Spleen (tissue), 11 donors: ENCODE results near the gene TNPO1. TPM values are rescaled to one million over a fixed set of nuclear protein-coding genes. Genes with fewer than 3 reads are reported as not detected.
"Not testable (repeated sequence)": the region's sequence is repeated elsewhere in the genome, so short reads cannot be mapped to it uniquely, and the experiment has no call there.

Experiments
- DNase-seq: peaks from one replicate; pipeline ENCODE4 v3.0.0-alpha.2; 2020
- H3K27ac ChIP-seq, 8 donors: fragments of 200-600 bp; sonication (generic) in 7 of 8; 1 replicate in 4 of 8; 2 replicates in 4 of 8; pipeline versions ENCODE4 v1.5.0 to v1.8.0; 2016 to 2021; ENCODE audit warnings: inconsistent platforms in 4 of 8, mild to moderate bottlenecking in 4 of 8, moderate library complexity in 1 of 8
- H3K27me3 ChIP-seq, 7 donors: fragments of 200-600 bp; sonication (generic) in 6 of 7; replicated peaks in 1 of 7; 1 replicate in 4 of 7; 2 replicates in 3 of 7; pipeline versions ENCODE4 v1.5.0 to v1.8.0; 2016 to 2021; ENCODE audit warnings: inconsistent platforms in 3 of 7, mild to moderate bottlenecking in 1 of 7
- H3K36me3 ChIP-seq, 6 donors: fragments of 200-600 bp; sonication (generic) in 5 of 6; 1 replicate in 4 of 6; 2 replicates in 2 of 6; pipeline versions ENCODE4 v1.5.0 to v1.8.0; 2016 to 2021; ENCODE audit warnings: inconsistent platforms in 2 of 6
- H3K4me1 ChIP-seq, 6 donors: fragments of 200-600 bp; sonication (generic) in 5 of 6; 1 replicate in 3 of 6; 2 replicates in 3 of 6; pipeline versions ENCODE4 v1.5.0 to v1.8.0; 2016 to 2021; ENCODE audit warnings: inconsistent platforms in 3 of 6
- H3K4me3 ChIP-seq, 8 donors: fragments of 200-600 bp; sonication (generic) in 7 of 8; 1 replicate in 4 of 8; 2 replicates in 4 of 8; pipeline versions ENCODE4 v1.5.0 to v1.8.0; 2016 to 2021; ENCODE audit warnings: inconsistent platforms in 4 of 8, mild to moderate bottlenecking in 4 of 8, moderate library complexity in 2 of 8
- H3K9me3 ChIP-seq, 8 donors: fragments of 200-600 bp; sonication (generic) in 7 of 8; 1 replicate in 4 of 8; 2 replicates in 4 of 8; pipeline versions ENCODE4 v1.5.0 to v1.8.0; 2016 to 2021; ENCODE audit warnings: inconsistent platforms in 4 of 8
- CTCF ChIP-seq, 11 experiments: fragments of 200-600 bp in 7 of 11; fragments of 450-650 bp in 4 of 11; sonication (generic) in 4 of 11; IDR thresholded peaks in 8 of 11; conservative IDR thresholded peaks in 3 of 11; 1 replicate in 7 of 11; 2 replicates in 4 of 11; pipeline versions ENCODE4 v1.4.0 to v1.8.0; 2016 to 2021; ENCODE audit warnings: antibody characterized with exemption in 11 of 11, inconsistent platforms in 4 of 11, mild to moderate bottlenecking in 1 of 11
- POLR2A ChIP-seq, 3 donors: fragments of 450-650 bp; IDR thresholded peaks; one replicate each; pipeline ENCODE4 v1.5.1; 2017; ENCODE audit warnings: antibody characterized with exemption in 3 of 3, mild to moderate bottlenecking in 1 of 3
- POLR2AphosphoS5 ChIP-seq, 3 donors: sonication (generic); formaldehyde crosslinking; IDR thresholded peaks; one replicate each; pipeline ENCODE4 v1.5.1; 2017; ENCODE audit warnings: antibody characterized with exemption in 3 of 3
- WGBS, 5 donors: extraction: QIAGEN DNeasy Blood & Tissue Kit in 3 of 5; methylation state at CpG; one replicate each; pipeline versions ENCODE4 v1.1.5 to v1.1.7; 2013 to 2018; 5-methylcytosine and 5-hydroxymethylcytosine counted together
- intact Hi-C: fragments of 100-400 bp; cut with DNase I; formaldehyde crosslinking; loops from one replicate; pipeline ENCODE4 v1.15.0; 2023; ENCODE audit warnings: low total_unique reads
- polyA plus RNA-seq, 3 donors: library from polyadenylated mRNA; stranded (reverse); fragments of 200-250 nt; gene quantifications; one replicate each; pipeline ENCODE4 v1.2.1, GENCODE V29; 2013
- total RNA-seq, 7 donors: library from RNA; depleted of rRNA in 3 of 7; stranded (reverse); fragments of >200 nt in 3 of 7; fragmentation: NEBNext Ultra II Directional in 4 of 7; extraction: Animal tissue kit (Norgen Biotek cat#: 25700) in 4 of 7; gene quantifications; one replicate each; pipeline versions ENCODE4 v1.1.0 to v1.2.1, GENCODE V29; 2016 to 2021
- donor health status: healthy with polysubstance abuse.
- donor health status: DM: no; HTN: no; CAD: no; lungs with moderate emphysema.
- donor health status: DM: no; HTN: no; CAD: no.
- donor health status: Bipolar disorder and iron deficiency.
- donor health status: healthy.
- donor health status: DM: no; HTN: no; CAD: no.
- donor health status: DM: yes; HTN: yes; CAD: no.

The TNPO1 gene
- total and polyA plus RNA-seq, 10 donors, result 5.7 to 192 (median 85.7) TPM

- Histone ChIP-seq H3K27me3 (no peaks in the 10 kb centered on the region), H3K4me1 (peaks cover 0 to 14% (median 0%) of the 10 kb centered on the region in 6 donors), H3K27ac (no peak overlapping the region), H3K36me3 (no peaks in the 10 kb centered on the region), H3K9me3 (peaks cover 0 to 12% (median 0%) of the 10 kb centered on the region in 8 donors), H3K4me3 (no peak overlapping the region)
- intact Hi-C loops, result no loop called here
- peak; percentile 71 for DNase-seq
- WGBS, 5 donors, result 90 to 98% (median 93%) methylated on average over 25 to 33 of the region's 33 CpGs
- TF ChIP-seq CTCF (IDR thresholded peaks at IDR 0.05 in 8 of 11, conservative IDR thresholded peaks at IDR 0.05 in 3 of 11), result no peak
- peak in 1 of 3 donors; percentile 20 for TF ChIP-seq POLR2AphosphoS5 (IDR thresholded peaks at IDR 0.05)
These were observed 109.0 kb downstream of the TNPO1 start for GRCh38 chr5:72925336-72926010.

- H3K36me3 ChIP-seq, DNase-seq, H3K27me3 ChIP-seq, H3K27ac ChIP-seq, H3K9me3 ChIP-seq, H3K4me3 ChIP-seq, H3K4me1 ChIP-seq, intact Hi-C loops: not testable (repeated sequence)
- 91 to 98% (median 93%) methylated on average over 2 of the region's 2 CpGs for WGBS, 5 donors
These were observed 116.2 kb downstream of the TNPO1 start for GRCh38 chr5:72932686-72933085.

GRCh38 chr5:72934953-72935725 lies 118.7 kb downstream of the TNPO1 start:
- intact Hi-C loops, DNase-seq, H3K27me3 ChIP-seq, H3K27ac ChIP-seq, H3K9me3 ChIP-seq, H3K4me3 ChIP-seq, H3K36me3 ChIP-seq: not testable (repeated sequence)
- peaks cover 0 to 28% (median 7%) of the 10 kb centered on the region in 6 donors for H3K4me1 ChIP-seq
- 93 to 98% (median 95%) methylated on average over 9 to 32 of the region's 32 CpGs for WGBS, 5 donors

GRCh38 chr5:72936893-72937292 lies 120.4 kb downstream of the TNPO1 start:
- Histone ChIP-seq H3K36me3 (no peaks in the 10 kb centered on the region), H3K9me3 (peaks cover 0 to 6% (median 0%) of the 10 kb centered on the region in 8 donors), H3K27me3 (no peaks in the 10 kb centered on the region), H3K27ac (peak overlapping the region in 1 of 8 donors; percentile 70), H3K4me3 (no peak overlapping the region), H3K4me1 (peaks cover 0 to 32% (median 7%) of the 10 kb centered on the region in 6 donors)
- 89 to 97% (median 93%) methylated on average over 4 of the region's 4 CpGs for WGBS, 5 donors
- DNase-seq, result no peak
- intact Hi-C loops, result no loop called here
- TF ChIP-seq POLR2AphosphoS5 (IDR thresholded peaks at IDR 0.05) (no peak), CTCF (IDR thresholded peaks at IDR 0.05 in 8 of 11, conservative IDR thresholded peaks at IDR 0.05 in 3 of 11) (no peak), POLR2A (IDR thresholded peaks at IDR 0.05) (no peak)

- intact Hi-C loops, result no loop called here
- no peak for DNase-seq
- TF ChIP-seq POLR2AphosphoS5 (IDR thresholded peaks at IDR 0.05), result no peak
- TF ChIP-seq POLR2A (IDR thresholded peaks at IDR 0.05), result no peak
- TF ChIP-seq CTCF (IDR thresholded peaks at IDR 0.05 in 8 of 11, conservative IDR thresholded peaks at IDR 0.05 in 3 of 11), result no peak
- Histone ChIP-seq H3K9me3 (peaks cover 0 to 6% (median 0%) of the 10 kb centered on the region in 8 donors), H3K27me3 (no peaks in the 10 kb centered on the region), H3K4me1 (peaks cover 0 to 32% (median 7%) of the 10 kb centered on the region in 6 donors), H3K27ac (peak overlapping the region in 5 of 8 donors; percentile 42 to 72 (median 55)), H3K4me3 (no peak overlapping the region), H3K36me3 (no peaks in the 10 kb centered on the region)
- 45 to 57% (median 50%) methylated on average over 3 of the region's 3 CpGs for WGBS, 5 donors
These were observed 121.1 kb downstream of the TNPO1 start for GRCh38 chr5:72937517-72938061.
